GM18526 (cell line): Measurements from ENCODE around the gene GABRA5.

Source experiments
- POLR2A ChIP-seq: IDR thresholded peaks from 3 replicates; pipeline ENCODE4 v1.6.1; 2011; ENCODE audit not compliant: insufficient read length; ENCODE audit errors: extremely low read depth

The GABRA5 gene

DNA sequence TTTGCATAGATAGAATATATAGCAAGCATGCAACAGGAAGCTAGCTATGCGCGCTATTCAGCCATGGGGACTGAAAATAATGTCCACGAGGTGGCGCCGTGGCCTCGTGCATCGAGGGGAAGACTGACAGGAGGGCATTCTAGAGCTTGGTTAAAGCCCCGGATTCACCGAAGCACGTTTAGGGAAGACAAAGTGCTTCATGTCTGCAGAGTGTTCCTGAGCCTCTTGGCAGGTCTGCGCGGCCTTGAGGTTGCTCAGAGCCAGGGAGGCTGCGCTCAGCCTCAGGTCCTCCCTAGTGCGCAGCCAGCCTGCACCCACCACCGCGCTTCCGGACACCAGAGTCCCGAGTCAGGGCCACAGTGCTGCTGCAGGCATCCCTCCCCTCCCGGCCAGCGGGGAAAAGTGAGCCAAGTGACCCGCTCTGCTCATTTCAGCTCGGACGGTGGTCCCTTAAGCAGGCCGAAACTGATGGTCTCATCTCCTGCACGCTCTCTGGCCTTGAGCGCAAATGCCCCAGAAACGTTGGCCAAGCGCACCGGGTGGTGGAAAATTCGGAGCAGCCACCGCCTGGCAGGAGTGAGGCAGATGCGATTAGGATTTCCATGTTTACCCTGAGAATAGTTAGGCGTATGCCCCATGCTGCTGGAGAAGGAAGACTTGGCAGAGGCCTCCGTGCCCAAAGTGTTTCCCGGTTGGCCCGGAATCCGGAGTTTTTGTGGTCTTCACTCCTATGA lies 24.8 kb downstream of the GABRA5 start:
- TF ChIP-seq POLR2A, result no peak

DNA sequence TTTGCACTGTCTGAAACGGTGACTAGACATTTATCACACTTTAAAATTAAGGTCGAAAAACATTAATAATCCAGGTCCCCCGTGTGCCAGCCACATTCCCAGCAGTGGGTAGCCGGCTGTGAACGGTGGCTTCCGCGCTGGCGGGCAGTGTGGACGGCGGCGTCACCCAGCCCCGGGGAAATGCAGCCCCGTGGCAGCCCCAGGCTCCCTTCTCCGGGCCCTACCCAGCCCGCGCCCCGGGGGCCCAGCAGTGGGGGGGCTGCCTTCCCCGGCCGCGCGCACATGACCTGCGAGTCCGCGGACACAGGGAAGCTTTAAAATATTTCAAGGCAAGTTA lies 25.3 kb downstream of the GABRA5 start:
- no peak for TF ChIP-seq POLR2A

DNA sequence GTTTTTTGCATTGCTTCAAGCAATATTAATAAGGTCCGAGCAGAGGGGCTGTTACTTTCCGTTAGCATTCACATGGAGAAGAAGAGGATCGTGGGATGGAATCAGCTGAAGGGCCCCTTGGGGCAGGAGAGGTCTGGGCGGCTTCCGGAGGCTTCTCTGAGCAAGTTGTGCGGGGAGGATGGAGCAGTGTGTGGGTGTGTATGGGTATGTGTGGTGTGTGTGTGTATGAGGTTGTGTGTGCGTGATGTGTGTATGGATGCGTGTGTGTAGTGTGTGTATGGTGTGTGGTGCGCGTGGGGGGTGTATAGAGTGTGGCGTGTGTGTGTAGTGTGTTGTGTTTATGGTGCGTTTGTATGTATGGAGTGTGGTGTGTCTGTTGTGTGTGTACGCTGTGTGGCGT lies 25.8 kb downstream of the GABRA5 start:
- no peak for TF ChIP-seq POLR2A

DNA sequence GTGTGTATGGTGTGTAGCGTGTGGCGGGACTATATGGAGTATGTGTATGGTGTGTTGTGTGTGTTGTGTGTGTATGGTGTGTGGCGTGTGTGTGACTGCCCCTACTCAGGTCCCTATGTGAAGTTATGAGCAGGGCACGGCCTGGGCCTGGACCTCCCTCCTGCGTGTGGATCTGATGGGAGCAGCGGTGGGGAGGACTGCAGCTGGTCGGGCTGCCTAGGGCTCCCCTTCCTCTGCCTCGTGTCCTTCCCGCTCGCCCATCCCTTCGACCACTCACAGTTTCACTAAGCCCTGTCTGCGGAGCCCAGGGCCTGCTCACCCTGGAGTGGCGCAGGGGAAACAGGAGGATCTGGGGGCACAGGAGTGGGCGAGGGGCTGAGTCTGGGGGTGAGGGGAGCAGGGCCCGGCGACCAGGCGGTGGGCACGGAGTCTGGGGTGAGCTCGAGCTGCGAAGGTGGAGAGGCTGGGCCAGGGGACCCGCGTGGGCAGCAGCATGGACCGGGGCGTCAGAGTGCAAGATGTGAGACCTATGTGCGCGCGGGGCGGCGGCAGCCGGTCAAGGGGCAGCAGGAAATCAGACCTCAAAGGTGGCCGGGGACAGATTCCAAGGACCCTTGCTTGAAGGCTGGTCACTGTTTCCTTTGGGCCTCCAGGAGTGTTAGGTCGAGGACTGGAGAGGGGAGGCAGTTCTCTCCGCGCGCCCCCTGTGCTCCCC lies 26.6 kb downstream of the GABRA5 start:
- TF ChIP-seq POLR2A, result no peak

DNA sequence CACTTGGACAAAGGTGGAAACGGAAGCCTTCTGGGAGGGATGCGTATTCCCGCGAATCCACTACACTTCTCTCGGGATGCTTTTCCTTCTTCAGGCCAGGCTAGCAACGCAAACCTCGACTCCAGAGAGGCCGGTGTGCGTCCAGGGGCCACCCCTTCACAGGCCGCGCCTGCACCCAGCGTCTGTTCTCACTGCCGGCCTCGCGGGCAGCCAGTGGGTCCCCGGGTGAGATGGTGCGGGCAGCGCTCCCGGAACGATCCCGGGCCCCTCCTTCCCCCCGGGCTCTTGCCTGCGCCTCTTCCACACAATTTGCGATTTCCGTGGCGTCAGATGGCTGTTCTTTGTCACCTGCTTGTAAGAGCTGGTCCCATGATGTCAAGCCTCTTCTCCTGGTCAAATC lies 27.3 kb downstream of the GABRA5 start:
- no peak for TF ChIP-seq POLR2A

DNA sequence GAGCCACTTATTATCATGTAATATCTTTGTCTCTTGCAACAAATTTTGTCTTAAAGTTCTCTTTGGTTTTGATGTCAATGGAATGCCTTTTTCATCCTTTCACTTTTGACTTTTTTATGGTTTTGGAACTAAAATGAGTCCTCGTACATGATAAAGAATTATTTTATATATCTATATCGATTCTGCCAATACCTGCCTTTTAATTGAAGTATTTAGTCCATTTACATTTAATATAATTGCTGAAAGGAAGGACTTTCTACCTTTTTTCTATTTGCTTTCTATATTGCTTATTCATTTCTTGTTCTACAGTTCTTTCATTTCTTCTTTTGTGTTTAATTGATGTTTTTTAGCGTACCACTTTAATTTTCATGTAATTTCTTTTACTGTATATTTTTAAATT lies 32.8 kb downstream of the GABRA5 start:
- TF ChIP-seq POLR2A, result no peak

DNA sequence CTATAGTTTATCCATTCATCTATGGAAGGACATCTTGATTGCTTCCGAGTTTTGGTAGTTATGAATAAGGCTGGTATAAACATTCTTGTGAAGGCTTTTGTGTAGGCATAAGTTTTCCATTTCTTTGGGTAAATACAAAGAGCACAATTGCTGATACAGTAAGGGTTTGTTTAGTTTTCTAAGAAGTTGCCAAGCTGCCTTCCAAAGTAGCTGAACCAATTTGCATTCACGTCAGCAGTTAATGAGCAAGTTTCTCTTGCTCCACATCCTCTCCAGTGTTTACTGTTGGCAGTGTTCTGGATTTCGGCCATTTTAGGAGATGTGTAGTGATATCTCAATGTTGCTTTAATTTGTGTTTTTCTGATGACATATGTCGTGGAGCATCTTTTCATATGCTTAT lies 34.2 kb downstream of the GABRA5 start:
- no peak for TF ChIP-seq POLR2A

DNA sequence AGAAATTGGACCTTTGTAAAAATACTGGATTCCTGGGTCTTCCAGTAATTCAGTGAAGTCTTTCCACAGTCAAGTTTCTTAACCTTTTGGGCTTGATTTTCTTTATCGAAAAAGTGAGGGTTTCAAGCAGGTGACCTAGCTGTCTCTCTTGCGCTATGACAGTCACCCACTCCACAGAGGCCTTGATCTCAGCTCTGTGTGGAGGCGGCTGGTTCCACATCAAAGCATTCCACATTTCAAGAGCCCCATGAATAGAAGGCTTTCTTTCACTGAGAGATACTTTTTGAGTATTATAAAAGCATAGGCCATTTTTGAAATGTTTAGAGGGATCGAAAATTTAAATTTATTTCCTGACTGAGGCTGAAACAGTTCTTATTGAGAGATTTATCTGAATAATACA lies 43.9 kb downstream of the GABRA5 start:
- TF ChIP-seq POLR2A, result no peak

DNA sequence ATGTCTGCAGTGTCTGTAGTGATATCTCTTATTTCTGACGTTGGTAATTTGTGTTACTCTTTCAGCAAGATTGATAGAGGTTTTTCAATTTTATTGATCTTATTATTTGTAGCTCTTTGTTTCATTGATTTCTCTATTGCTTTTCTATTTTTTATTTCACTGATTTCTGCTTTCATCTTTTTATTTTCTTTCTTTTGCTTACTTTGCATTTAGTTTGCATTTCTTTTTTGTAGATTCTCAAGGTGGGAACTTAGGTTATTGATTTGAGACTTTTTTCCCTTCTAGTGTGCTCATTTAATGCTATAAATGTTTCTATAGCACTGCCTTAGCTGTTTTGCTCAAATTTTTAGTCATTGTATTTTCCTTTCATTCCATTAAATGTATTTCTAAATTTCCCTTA lies 54.6 kb downstream of the GABRA5 start:
- TF ChIP-seq POLR2A, result no peak

DNA sequence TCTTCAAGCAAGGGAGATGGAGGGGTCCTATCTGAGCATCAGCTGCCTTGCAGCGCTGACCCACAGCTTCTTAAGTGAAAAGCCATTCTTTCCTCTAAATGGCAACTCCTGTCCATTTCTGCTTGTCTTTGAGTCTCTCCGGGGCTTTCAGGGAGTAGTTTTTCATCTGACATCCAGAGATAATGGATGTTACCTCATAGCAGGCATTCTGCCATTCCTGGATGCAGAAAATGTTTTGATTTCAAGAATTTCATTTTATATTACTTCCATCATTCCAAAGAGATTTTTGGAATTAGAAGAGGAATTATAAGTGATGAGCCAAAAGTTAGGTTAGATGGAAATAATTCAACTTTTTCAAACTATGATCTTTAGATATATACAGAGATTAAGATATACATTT lies 59.2 kb downstream of the GABRA5 start:
- TF ChIP-seq POLR2A, result no peak

DNA sequence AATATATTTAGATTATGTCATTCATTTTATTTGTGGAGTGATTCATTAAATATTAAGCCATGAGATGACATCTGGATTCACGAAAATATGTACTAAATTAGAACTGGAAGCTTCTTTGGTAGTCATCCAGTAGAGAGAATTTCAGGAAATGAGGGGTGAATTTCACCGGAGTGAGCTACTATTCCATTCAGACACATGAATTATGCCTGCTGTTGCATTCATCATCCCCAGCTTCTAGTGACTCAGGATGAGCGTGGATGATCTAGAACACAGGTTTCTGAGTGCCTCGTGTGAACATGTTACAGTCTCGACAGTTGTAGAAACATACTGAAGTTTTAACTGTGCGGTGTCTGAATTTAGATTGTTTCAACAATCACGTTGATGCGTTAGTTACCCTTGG lies 61.2 kb downstream of the GABRA5 start:
- no peak for TF ChIP-seq POLR2A

DNA sequence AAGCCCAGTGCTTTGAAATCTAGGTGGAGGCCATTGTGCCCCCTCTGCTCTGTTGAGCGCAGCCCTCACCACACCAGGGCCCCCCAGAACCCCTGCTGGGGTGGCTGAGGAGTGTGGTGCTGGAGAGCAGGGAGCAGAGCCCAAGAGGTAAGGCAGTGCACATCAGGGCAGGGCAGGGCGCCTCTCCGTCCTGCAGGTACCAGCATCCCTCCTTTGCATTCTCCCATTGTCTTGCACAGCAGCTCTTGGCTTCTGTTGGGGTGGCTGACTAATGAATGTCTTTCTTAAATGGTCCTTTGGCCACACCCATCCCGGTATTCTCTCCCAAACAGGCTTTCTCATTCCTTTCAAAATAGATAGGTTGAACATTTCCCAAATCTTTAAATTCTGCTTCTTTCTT lies 62.7 kb downstream of the GABRA5 start:
- TF ChIP-seq POLR2A, result no peak

DNA sequence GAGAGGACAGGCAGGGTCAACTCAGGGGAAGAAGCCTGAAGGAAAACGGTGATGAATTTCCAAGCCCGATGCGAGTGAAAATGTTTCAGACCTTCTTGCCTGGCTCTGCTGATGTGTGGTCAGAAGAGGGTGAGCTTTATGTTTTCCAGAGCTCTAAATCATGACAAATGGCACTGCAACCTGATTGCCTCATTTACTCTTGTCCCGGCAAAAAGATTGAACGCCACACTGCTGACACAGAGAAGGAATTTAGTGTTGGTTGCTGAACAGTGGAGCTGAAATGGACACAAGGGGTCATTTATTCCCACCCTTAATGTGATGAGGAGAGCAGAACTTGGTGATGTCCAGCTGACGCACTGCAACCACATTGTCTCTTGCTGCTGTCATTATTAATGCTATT lies 68.0 kb downstream of the GABRA5 start:
- no peak for TF ChIP-seq POLR2A

DNA sequence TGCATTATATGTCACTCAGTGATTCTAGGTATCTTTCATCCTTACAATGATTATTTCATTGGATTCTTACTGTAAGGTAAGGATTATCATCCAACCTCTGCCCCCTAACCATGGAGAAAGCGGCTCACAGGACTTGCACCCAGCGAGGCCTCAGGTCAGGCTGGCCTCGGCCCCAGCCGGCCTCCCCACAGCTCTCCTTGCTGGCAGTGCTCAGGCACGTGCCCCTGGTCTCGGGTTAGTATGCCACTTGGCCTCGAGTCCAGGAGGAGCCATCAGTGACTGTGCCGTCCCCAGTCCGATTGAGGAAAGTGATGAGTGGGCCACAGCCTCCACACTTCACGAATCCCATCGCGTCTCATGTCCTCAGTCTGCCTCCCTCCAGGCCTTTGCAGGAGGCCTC lies 68.5 kb downstream of the GABRA5 start:
- no peak for TF ChIP-seq POLR2A

DNA sequence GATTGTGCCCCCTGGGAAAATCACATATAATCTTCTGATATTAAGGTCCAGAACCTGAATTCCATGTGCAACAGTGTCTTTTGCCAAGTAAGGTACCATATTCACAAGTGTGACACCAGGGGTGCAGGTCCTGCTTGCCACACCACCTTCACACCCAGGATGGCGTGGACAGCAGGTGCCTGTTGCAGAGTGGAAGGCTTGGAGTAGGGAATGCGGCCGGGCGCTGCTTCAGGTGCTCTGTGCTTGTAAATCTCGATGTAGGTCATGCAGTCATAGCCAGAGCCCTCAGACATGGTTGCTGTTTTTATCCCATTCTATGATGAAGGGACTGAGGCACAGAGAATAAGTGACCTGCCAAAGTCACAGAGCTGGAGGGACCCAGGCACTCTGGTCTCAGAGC lies 69.6 kb downstream of the GABRA5 start:
- TF ChIP-seq POLR2A, result no peak

DNA sequence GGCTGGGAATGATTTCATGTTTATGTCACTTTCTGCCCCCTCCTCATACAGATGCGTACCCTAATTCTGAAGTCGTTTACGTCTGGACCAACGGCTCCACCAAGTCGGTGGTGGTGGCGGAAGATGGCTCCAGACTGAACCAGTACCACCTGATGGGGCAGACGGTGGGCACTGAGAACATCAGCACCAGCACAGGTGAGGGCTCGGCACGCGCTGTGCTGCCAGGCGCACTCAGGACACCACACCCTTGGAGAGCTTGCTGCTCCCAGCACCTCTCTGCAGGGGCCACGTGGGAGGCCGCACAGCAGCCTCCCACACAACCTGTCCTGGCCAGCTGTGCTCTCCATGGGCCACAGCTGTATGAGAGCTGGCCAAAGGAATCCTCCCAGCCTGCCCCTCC lies 70.3 kb downstream of the GABRA5 start:
- no peak for TF ChIP-seq POLR2A

DNA sequence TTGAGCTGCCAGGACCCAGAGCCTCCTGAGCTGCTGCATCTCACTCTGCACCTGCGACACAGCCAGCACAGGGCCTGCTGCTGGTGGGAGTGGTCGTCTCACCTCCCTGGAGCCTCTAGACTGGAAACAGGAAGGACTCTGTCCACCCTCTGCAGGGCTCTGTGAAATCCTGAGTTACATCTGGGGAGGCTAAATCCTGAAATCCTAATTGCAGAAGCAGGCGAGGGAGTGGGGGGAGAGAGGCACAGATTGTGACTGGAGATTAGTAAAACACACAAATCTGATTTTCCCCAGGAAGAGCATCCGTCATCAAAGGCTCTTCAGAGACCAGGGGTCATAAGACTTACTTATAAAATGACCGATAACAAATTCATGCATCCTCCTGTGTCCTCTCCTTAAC lies 72.5 kb downstream of the GABRA5 start:
- no peak for TF ChIP-seq POLR2A
